Loucy (cell line): ENCODE results near the gene CLSTN1.

ENCODE experiments used
- H2AFZ ChIP-seq: fragments of 200-600 bp; sonication (generic); 2 replicates; pipeline ENCODE4 v1.6.0; 2016; ENCODE audit warnings: antibody characterized with exemption, mild to moderate bottlenecking, low read length, moderate library complexity
- H3F3A ChIP-seq: fragments of 200-600 bp; 2 replicates; pipeline ENCODE4 v1.6.0; 2016; ENCODE audit warnings: antibody characterized with exemption, low read depth, mild to moderate bottlenecking
- H3K27me3 ChIP-seq: fragments of 200-600 bp; sonication (generic); 2 replicates; pipeline ENCODE4 v1.6.1; 2014; ENCODE audit warnings: low read length, mild to moderate bottlenecking; ENCODE audit not compliant: insufficient read depth, poor library complexity, severe bottlenecking
- H3K36me3 ChIP-seq: fragments of 200-600 bp; sonication (generic); 2 replicates; pipeline ENCODE4 v1.6.1; 2016; ENCODE audit warnings: low read length; ENCODE audit not compliant: insufficient read depth
- H3K4me1 ChIP-seq: fragments of 200-600 bp; sonication (generic); 2 replicates; pipeline ENCODE4 v1.5.1; 2014; ENCODE audit warnings: low read length, mild to moderate bottlenecking; ENCODE audit not compliant: insufficient read depth, poor library complexity, severe bottlenecking
- H3K4me2 ChIP-seq: fragments of 200-600 bp; sonication (generic); 2 replicates; pipeline ENCODE4 v1.6.0; 2014; ENCODE audit warnings: antibody characterized with exemption, low read length, low read depth, mild to moderate bottlenecking; ENCODE audit not compliant: poor library complexity, severe bottlenecking
- H3K4me3 ChIP-seq: fragments of 200-600 bp; sonication (generic); 2 replicates; pipeline ENCODE4 v1.5.1; 2014; ENCODE audit warnings: low read length, mild to moderate bottlenecking, mixed read lengths; ENCODE audit not compliant: poor library complexity, severe bottlenecking
- H3K79me2 ChIP-seq: fragments of 200-600 bp; sonication (generic); 2 replicates; pipeline ENCODE4 v1.6.1; 2014; ENCODE audit warnings: low read length; ENCODE audit not compliant: insufficient read depth
- H3K9ac ChIP-seq: fragments of 200-600 bp; sonication (generic); 2 replicates; pipeline ENCODE4 v1.6.0; 2014; ENCODE audit warnings: mild to moderate bottlenecking, low read depth, low read length, moderate library complexity; ENCODE audit not compliant: poor library complexity, severe bottlenecking
- H3K9me2 ChIP-seq: fragments of 200-600 bp; sonication (generic); replicated peaks from 2 replicates; pipeline ENCODE4 v1.6.1; 2016; ENCODE audit warnings: low read depth, low read length, mixed read lengths
- H3K9me3 ChIP-seq: fragments of 200-600 bp; sonication (generic); 2 replicates; pipeline ENCODE4 v1.6.1; 2014; ENCODE audit warnings: mild to moderate bottlenecking, antibody characterized with exemption, low read length, low read depth; ENCODE audit not compliant: insufficient read depth
- H4K20me1 ChIP-seq: fragments of 200-600 bp; sonication (generic); 2 replicates; pipeline ENCODE4 v1.6.0; 2014; ENCODE audit warnings: antibody characterized with exemption, low read length, mild to moderate bottlenecking; ENCODE audit not compliant: insufficient read depth, poor library complexity, severe bottlenecking
- CTCF ChIP-seq: fragments of 200-600 bp; sonication (generic); conservative IDR thresholded peaks from 2 replicates; pipeline ENCODE4 v1.5.1; 2014; ENCODE audit warnings: mild to moderate bottlenecking, antibody characterized with exemption, low read length
- EZH2phosphoT487 ChIP-seq: fragments of 200-600 bp; IDR thresholded peaks from 2 replicates; pipeline ENCODE4 v1.6.1; 2018; ENCODE audit warnings: antibody characterized with exemption, mild to moderate bottlenecking, moderate library complexity, borderline replicate concordance

CLSTN1 gene

GRCh38 chr1:9866836-9867235 lies 43.1 kb upstream of the CLSTN1 start:
- no peaks in the 10 kb centered on the region for H3K27me3 ChIP-seq
- H3K4me1 ChIP-seq = no peaks in the 10 kb centered on the region

GRCh38 chr1:9865724-9866123 lies 42.0 kb upstream of the CLSTN1 start:
- peaks cover 10% of the 10 kb centered on the region; the same call in 1 of the 2 replicates for H3K36me3 ChIP-seq
- no peaks in the 10 kb centered on the region for H4K20me1 ChIP-seq
- no peak overlapping the region for H2AFZ ChIP-seq
- no peaks in the 10 kb centered on the region for H3K9me3 ChIP-seq
- no peak overlapping the region for H3K4me2 ChIP-seq
- no peaks in the 10 kb centered on the region for H3K27me3 ChIP-seq
- H3K4me1 ChIP-seq = no peaks in the 10 kb centered on the region
- TF ChIP-seq CTCF (no peak), EZH2phosphoT487 (no peak)
- no peak overlapping the region for H3K4me3 ChIP-seq
- H3F3A ChIP-seq = no peaks in the 10 kb centered on the region
- H3K79me2 ChIP-seq = no peaks in the 10 kb centered on the region
- H3K9ac ChIP-seq = no peak overlapping the region
- H3K9me2 ChIP-seq = no peaks in the 10 kb centered on the region

More at GRCh38 chr1:9866836-9867235, 43.1 kb upstream of the CLSTN1 start:
- no peaks in the 10 kb centered on the region for H3F3A ChIP-seq
- H3K4me3 ChIP-seq = no peak overlapping the region
- no peak overlapping the region for H3K4me2 ChIP-seq
- no peaks in the 10 kb centered on the region for H3K9me2 ChIP-seq
- H3K79me2 ChIP-seq = no peaks in the 10 kb centered on the region
- TF ChIP-seq EZH2phosphoT487 (no peak), CTCF (no peak)
- H3K36me3 ChIP-seq = peaks cover 10% of the 10 kb centered on the region; the same call in 1 of the 2 replicates
- no peak overlapping the region for H2AFZ ChIP-seq
- no peaks in the 10 kb centered on the region for H3K9me3 ChIP-seq
- no peaks in the 10 kb centered on the region for H4K20me1 ChIP-seq
- H3K9ac ChIP-seq = no peak overlapping the region

DNA sequence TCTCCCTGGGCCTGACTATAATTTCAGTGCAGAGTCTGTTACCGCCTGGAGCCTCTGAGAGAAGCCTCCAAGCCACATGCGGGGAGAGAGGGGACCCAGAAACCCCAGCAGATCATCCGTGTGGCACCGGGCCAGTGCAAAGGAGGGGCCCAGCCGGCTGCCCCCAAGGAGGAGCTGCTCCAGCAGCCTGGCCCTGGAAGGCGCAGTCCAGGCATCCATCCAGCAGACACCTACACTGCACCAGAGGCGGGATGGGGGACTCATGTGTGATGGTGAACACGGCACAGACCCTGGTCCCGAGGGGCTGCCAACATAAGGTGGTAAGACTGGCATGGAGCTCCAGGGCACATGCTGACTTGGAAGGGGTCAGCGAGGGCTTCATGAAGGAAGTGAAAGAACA lies 39.6 kb upstream of the CLSTN1 start:
- 0 out of 2 replicates have a peak, but pooled peaks cover 3% of the 10 kb centered on the region for H3K36me3 ChIP-seq
- no peaks in the 10 kb centered on the region for H3K9me3 ChIP-seq
- no peaks in the 10 kb centered on the region for H3K9me2 ChIP-seq
- H3K79me2 ChIP-seq = no peaks in the 10 kb centered on the region
- no peaks in the 10 kb centered on the region for H3K4me1 ChIP-seq
- H3K4me2 ChIP-seq = no peak overlapping the region
- no peak for TF ChIP-seq EZH2phosphoT487
- TF ChIP-seq CTCF = no peak
- H3F3A ChIP-seq = no peaks in the 10 kb centered on the region
- no peaks in the 10 kb centered on the region for H4K20me1 ChIP-seq
- H3K4me3 ChIP-seq = no peak overlapping the region
- no peak overlapping the region for H3K9ac ChIP-seq
- no peaks in the 10 kb centered on the region for H3K27me3 ChIP-seq
- no peak overlapping the region for H2AFZ ChIP-seq
